ENCODE measurements around the gene EBI3. TPM values are rescaled to one million over a fixed set of nuclear protein-coding genes. Genes with fewer than 3 reads are reported as not detected.

The EBI3 gene
- total and polyA plus RNA-seq, 2 of the 8 experiments (the other 6 are each of a cell fraction or from before 2014, with no cell fraction given) = 0.99 to 8.4 TPM

DNA sequence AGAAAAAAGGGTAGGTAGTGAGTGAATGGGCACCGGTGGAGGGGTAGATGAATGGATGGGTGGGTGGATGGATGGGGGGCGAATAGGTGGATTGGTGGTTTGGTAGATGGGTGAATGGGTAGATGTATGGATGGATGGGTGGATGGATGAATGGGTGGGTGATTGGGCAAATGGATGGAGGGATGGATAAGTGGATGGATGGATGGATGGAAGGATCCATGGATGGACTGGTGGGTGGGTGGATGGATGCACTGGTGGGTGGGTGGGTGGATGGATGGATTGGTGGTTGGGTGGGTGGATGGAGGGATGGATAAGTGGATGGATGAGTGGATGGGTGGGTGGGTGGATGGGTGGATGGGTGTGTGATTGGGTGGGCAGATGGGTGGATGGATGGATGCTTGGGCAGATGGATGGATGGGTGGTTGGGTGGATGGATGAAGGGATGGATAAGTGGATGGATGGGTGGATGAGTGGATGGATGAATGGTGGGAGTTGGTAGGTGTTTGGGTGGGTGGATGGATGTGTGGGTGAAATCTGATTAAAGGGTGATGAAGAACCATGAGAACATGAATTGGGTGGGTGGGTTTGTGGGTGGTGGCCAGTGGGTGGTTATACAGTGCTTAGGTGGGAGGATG is 44.5 kb upstream of the EBI3 start:
- Histone ChIP-seq H2BK5ac (ENCODE audit: low read depth, low read length) (no peak overlapping the region), H3K9ac (replicated peaks in 1 of 4; ENCODE audit: extremely low read depth in 1 of 4, low read depth in 3 of 4, low read length in 3 of 4) (no peak overlapping the region), H3K4me1 (replicated peaks in 1 of 4; ENCODE audit: control insufficient read depth in 3 of 4, insufficient read depth in 4 of 4, low read length in 3 of 4) (peaks cover 0 to 3% (median under 1%) of the 10 kb centered on the region in 4 experiments; a peak in 3 of 7 replicates), H2BK15ac (ENCODE audit: low read length) (no peak overlapping the region), H4K5ac (ENCODE audit: insufficient read length, low read depth, low read length) (no peak overlapping the region), H3K14ac (ENCODE audit: insufficient read length) (no peak overlapping the region), H3K23ac (ENCODE audit: insufficient read length) (no peak overlapping the region), H3K56ac (replicated peaks; ENCODE audit: insufficient read length, low read depth, low read length) (no peak overlapping the region), H3K36me3 (ENCODE audit: control insufficient read depth in 2 of 4, insufficient read depth in 4 of 4, low read length in 3 of 4) (no peaks in the 10 kb centered on the region; a peak in 1 of 8 replicates), H3K4me2 (ENCODE audit: insufficient read depth in 1 of 2, low read depth in 2 of 2, low read length in 2 of 2) (no peak overlapping the region), H3K79me2 (ENCODE audit: control insufficient read depth in 1 of 2, insufficient read depth in 2 of 2, low read length in 2 of 2) (no peaks in the 10 kb centered on the region; a peak in 1 of 4 replicates), H2AFZ (ENCODE audit: low read length) (no peak overlapping the region), H2BK120ac (replicated peaks; ENCODE audit: low read depth, low read length) (no peak overlapping the region), H2BK12ac (ENCODE audit: low read depth, low read length) (no peak overlapping the region), H3K23me2 (ENCODE audit: low read depth, low read length) (peaks cover 13% of the 10 kb centered on the region), H4K20me1 (replicated peaks in 1 of 2; ENCODE audit: control insufficient read depth in 1 of 2, insufficient read depth in 2 of 2, low read length in 2 of 2) (peaks cover 0 to 3% of the 10 kb centered on the region in 2 experiments), H3K4me3 (ENCODE audit: extremely low read depth in 1 of 4, insufficient read depth in 2 of 4, low read depth in 3 of 4, low read length in 4 of 4) (no peak overlapping the region), H2AK5ac (ENCODE audit: low read depth, low read length) (peak overlapping the region; percentile 61; the same call in 1 of the 2 replicates), H3K27me3 (replicated peaks in 1 of 4; ENCODE audit: control insufficient read depth in 3 of 4, extremely low read depth in 1 of 4, insufficient read depth in 3 of 4, low read length in 3 of 4) (0 out of 7 replicates have a peak, but pooled peaks cover 0 to 2% (median 0%) of the 10 kb centered on the region in 4 experiments), H3K18ac (ENCODE audit: extremely low read depth, low read length) (no peak overlapping the region), H4K91ac (replicated peaks; ENCODE audit: insufficient read length, low read length) (no peak overlapping the region), H3K9me3 (ENCODE audit: insufficient read depth in 2 of 2, low read depth in 1 of 2, low read length in 1 of 2) (no peaks in the 10 kb centered on the region), H3K4ac (replicated peaks; ENCODE audit: insufficient read length, low read depth, low read length) (no peak overlapping the region), H4K8ac (ENCODE audit: extremely low read depth, insufficient read depth, low read length) (no peak overlapping the region), H3K79me1 (ENCODE audit: low read depth, low read length) (peaks cover 2% of the 10 kb centered on the region), H2BK20ac (ENCODE audit: low read length) (no peak overlapping the region), H3K27ac (ENCODE audit: low read depth, low read length) (no peak overlapping the region)
- ChIA-PET CTCF (ENCODE audit: partially characterized antibody) (interaction anchor here (0.8 to 2.5 kb wide), 5 partner anchors 15 to 45 kb away, joined by 3 to 11 read pairs (median 5); no protein-coding TSS in a partner anchor), POLR2A (ENCODE audit: partially characterized antibody) (no interaction called here)
- DNase-seq (ENCODE audit: low read depth in 1 of 2, low spot score in 2 of 2) (no peak), FAIRE-seq (no peak)
- WGBS, 2 experiments (ENCODE audit: extremely low coverage in 1 of 2, insufficient coverage in 1 of 2, insufficient read length in 1 of 2, insufficient replicate concordance in 2 of 2, low coverage in 1 of 2, low lambda C conversion rate in 2 of 2, missing lambda C conversion rate in 1 of 2) = 86 to 100% methylated on average over 1 to 2 of the region's 2 CpGs
- TF ChIP-seq FOSL1 (IDR thresholded peaks at IDR 0.05; ENCODE audit: insufficient read depth, low read depth, low read length) (no peak), CREB1 (IDR thresholded peaks at IDR 0.05) (no peak), CBX8 (IDR thresholded peaks at IDR 0.05; ENCODE audit: borderline replicate concordance, low read depth, low read length) (no peak), JUN (IDR thresholded peaks at IDR 0.05; ENCODE audit: low read depth, low read length) (no peak)
- TF ChIP-seq, protein P1, sequence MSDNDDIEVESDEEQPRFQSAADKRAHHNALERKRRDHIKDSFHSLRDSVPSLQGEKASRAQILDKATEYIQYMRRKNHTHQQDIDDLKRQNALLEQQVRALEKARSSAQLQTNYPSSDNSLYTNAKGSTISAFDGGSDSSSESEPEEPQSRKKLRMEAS (IDR thresholded peaks at IDR 0.05) = no peak
- TF ChIP-seq, protein P2, sequence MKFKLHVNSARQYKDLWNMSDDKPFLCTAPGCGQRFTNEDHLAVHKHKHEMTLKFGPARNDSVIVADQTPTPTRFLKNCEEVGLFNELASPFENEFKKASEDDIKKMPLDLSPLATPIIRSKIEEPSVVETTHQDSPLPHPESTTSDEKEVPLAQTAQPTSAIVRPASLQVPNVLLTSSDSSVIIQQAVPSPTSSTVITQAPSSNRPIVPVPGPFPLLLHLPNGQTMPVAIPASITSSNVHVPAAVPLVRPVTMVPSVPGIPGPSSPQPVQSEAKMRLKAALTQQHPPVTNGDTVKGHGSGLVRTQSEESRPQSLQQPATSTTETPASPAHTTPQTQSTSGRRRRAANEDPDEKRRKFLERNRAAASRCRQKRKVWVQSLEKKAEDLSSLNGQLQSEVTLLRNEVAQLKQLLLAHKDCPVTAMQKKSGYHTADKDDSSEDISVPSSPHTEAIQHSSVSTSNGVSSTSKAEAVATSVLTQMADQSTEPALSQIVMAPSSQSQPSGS (IDR thresholded peaks at IDR 0.05; ENCODE audit: low read length) = no peak
- TF ChIP-seq, protein P3, sequence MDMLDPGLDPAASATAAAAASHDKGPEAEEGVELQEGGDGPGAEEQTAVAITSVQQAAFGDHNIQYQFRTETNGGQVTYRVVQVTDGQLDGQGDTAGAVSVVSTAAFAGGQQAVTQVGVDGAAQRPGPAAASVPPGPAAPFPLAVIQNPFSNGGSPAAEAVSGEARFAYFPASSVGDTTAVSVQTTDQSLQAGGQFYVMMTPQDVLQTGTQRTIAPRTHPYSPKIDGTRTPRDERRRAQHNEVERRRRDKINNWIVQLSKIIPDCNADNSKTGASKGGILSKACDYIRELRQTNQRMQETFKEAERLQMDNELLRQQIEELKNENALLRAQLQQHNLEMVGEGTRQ (IDR thresholded peaks at IDR 0.05; ENCODE audit: low read length) = no peak

All from H1 (cell line).